GM18519 (cell line): ENCODE data around the gene TRIO.

Experiments used
- ATAC-seq: cut with Tn5 transposase; IDR thresholded peaks from one replicate; pipeline ENCODE4 v1.9.1; 2021; ENCODE audit warnings: mild to moderate bottlenecking, moderate library complexity; ENCODE audit not compliant: unreplicated experiment, low FRiP score

TRIO gene

GRCh38 chr5:14122089-14122488 is 21.1 kb upstream of the TRIO start:
- ATAC-seq, result no peak

- ATAC-seq, result no peak
These were observed 19.6 kb upstream of the TRIO start for GRCh38 chr5:14123551-14123950.

DNA sequence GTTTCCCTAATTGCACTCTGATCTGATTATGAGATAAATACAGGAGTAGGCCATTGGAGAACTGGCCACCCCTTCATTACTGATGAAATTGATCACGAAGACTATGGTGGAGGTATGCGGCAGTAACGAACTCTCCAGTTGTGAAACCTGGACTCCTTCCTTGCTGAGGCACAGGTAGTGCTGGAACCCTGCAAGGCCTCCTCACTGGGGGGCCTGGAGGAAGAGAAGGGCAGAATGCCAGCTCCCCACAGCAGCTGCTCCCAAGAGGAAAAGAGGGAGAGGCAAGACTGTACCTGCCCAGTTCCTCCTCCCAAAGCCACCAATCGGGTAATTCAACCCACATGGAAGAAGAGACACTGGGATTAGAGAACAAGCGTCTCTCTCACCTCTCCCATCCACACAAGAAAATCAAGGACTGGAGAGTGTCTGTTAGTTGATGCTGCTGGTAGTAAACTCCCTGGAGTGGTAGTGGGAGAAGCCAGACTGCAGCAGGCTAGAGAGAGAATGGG is 19.1 kb upstream of the TRIO start:
- ATAC-seq, result no peak

GRCh38 chr5:14125262-14125661 is 17.9 kb upstream of the TRIO start:
- ATAC-seq, result no peak

- no peak for ATAC-seq
These were observed 15.6 kb upstream of the TRIO start for GRCh38 chr5:14127587-14127986.

GRCh38 chr5:14128079-14128478 is 15.1 kb upstream of the TRIO start:
- no peak for ATAC-seq

- no peak for ATAC-seq
These were observed 14.0 kb upstream of the TRIO start for GRCh38 chr5:14129123-14129522.

DNA sequence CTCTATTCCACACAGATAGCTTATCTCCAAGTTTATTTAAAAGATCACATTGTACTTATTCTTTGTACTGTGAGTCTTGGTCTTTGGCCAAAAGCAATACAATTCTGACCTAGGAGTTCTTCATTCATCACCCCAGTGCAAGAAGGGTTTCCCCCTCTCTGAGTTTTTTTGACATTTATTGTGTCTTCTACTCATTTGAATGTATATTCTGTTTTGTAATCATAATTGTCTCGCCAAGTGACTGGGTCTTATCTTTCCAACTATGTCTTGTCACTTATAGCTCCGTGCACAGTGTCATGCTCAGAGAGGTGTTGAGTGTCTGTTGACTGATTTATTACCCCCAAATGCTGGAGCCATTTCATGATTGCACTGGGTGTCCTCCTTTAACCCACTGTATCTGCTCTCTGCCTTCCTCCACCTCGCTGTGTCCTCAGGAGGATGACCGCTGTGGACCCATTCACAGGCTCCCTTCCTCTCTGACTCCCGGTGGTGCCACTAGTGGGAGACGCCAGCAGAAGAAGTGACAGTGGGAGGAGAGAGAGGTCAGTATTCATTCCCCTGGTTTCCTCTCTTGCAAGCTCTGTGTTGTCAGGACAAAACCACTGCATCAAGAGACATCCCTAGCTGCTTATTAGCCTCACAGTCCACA is 11.2 kb upstream of the TRIO start:
- no peak for ATAC-seq

GRCh38 chr5:14133394-14133793 is 9.7 kb upstream of the TRIO start:
- no peak for ATAC-seq

- no peak for ATAC-seq
These were observed 9.1 kb upstream of the TRIO start for GRCh38 chr5:14134083-14134482.

DNA sequence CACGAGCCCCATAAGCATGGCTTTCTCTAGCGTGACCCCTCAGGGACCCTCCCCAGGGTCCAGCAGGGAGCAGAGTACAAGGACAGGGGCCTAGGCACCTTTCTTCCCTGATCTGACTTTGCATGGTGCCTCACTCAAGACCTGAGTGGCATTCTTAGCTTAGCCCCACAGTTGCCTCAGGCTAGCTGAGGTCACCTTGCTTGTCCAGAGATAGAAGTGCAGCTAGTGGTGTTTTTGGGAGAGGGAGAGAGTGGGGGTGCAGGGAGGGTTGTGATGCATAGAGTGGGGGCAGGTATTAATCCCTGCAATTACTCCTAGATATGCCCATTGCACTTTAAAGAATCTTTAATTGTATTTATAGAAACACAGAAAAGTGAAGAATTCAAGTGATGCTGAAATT is 8.4 kb upstream of the TRIO start:
- no peak for ATAC-seq

DNA sequence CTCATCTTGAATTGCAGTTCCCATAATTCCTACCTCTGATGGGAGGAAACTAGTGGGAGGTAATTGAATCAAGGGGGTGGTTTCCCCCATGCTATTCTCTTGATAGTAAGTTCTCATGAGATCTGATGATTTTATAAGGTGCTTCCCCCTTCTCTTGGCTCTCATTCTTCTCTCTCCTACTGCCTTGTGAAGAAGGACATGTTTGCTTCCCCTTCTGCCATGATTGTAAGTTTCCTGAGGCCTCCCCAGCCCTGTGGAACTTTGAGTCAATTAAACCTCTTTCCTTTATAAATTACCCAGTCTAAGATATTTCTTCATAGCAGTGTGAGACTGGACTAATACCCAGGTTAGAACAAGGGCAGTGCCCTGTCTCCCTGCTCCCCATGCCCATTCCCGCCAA is 7.5 kb upstream of the TRIO start:
- no peak for ATAC-seq

DNA sequence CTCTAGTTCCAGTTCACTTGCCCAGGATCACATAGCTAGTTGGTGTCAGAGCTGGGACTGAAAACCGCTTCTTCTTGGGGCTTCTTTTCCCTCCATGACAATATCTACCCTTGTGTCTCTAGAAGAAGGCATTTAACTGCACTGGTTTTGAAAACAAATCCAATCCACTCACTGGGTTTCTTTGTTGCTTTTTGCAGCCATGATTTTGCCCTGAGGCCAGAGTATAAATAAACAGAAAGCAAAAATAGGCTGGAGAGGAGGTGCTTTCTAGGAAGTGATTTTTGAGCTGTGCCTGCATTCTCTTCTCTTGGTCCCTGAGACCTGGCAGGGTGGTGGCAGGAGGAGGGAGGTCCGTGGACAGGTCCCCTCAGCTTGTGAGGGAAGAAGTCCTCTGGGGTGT is 6.9 kb upstream of the TRIO start:
- ATAC-seq, result no peak

- ATAC-seq, result no peak
These were observed 4.3 kb upstream of the TRIO start for GRCh38 chr5:14138608-14139540.

GRCh38 chr5:14141764-14142163 is 1.4 kb upstream of the TRIO start:
- no peak for ATAC-seq

DNA sequence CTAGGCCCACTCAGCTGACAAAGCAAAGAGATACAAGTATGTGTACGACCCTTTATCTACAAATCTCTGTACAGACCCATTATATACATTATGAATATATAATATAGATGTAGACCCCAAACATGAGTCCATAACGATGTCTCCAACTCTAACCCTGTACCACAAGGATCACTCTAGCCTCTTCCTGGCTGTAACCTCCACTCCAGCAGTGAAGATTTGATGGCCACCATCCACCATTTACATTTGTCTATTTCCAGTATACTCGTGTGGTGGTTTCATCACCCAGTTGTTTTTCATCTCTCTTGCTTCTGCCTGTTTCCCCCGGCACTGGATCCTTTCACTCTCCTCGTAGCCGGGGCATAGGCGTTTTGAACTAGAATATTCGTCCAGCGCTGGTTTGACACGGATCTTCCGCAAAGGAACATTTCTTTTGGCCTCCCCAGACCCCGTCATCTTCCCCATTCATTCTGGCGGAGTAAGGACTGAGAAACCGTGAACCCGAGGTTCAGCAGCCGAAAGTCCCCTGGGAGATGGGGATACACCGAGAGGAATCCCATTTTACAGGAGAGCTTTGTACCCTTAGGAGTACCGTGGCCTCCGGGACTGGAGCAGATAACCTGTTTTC is 828 bp upstream of the TRIO start:
- ATAC-seq, result peak; percentile 0

- peak; percentile 14 for ATAC-seq
These were observed 351 bp downstream of the TRIO start for GRCh38 chr5:14143546-14143840.

GRCh38 chr5:14143841-14144585 is 871 bp downstream of the TRIO start:
- peak; percentile 6 for ATAC-seq

GRCh38 chr5:14144586-14145434 is 1.7 kb downstream of the TRIO start:
- peak; percentile 47 for ATAC-seq
